ENCODE results near the gene SASH3.
A peak's percentile ranks its signal among the peaks of the same experiment; 100 is the strongest.

SASH3 gene

DNA sequence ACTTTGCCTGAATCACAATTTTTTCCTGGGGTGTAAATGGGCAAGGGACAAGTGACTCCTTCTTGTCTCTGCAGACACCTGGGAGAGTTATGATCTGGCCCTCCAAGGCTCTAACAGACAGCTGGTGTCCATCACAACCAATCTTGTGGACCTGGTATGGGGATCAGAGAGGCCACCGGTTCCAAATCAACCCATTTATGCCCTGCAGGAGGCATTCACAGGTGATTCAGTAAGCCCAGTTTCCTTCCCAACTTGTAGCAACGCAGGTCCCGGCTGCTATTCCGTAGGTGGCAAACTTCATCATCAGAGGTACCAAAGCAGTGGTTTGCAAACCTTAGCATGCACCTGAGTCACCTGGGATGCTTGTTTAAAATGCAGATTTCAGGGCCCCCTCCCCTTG lies 32.2 kb upstream of the SASH3 start:
- no peak for DNase-seq
- no peak for TF ChIP-seq GATA1 (IDR thresholded peaks at IDR 0.05; ENCODE audit: low read depth, low read length)
- TF ChIP-seq POLR2A (IDR thresholded peaks at IDR 0.05; ENCODE audit: low read length) = no peak

DNA sequence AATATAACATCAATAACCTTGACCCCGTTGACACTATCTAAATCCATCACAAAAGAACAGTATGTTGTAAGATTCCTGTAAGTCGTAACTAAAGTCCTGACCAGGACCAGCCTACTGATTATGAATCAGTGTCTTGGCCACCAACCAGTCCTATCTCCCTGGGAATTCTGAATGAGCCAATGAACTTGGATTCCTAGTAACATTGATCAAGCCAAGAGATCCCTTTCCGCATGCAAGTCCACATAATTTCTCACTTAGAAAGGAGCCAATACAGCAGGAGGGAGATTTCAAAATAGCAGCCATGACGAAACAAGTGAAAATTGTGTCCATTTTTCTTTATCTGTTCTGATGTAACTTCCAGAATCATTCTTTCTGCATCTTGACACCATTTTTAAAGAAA lies 31.4 kb upstream of the SASH3 start:
- no peak for TF ChIP-seq GATA1 (IDR thresholded peaks at IDR 0.05; ENCODE audit: low read depth, low read length)
- TF ChIP-seq POLR2A (IDR thresholded peaks at IDR 0.05; ENCODE audit: low read length) = no peak
- DNase-seq = no peak

DNA sequence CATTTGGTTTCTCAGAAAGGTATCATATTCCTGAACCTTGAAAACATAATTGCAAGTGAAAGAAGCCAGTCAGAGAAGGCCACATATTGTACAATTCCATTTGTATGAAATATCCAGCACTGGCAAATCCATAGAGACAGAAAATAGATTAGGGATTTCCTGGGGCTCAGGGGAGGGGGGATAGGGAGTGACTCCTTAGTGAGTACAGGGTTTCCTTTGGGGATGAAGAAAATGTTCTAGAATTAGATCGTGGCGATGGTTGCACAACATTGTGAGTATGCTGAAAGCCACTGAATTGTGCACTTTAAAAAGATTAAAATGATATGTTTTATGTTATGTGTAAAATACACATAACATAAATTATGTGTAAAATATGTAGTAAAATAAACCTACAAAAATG lies 30.7 kb upstream of the SASH3 start:
- TF ChIP-seq GATA1 (IDR thresholded peaks at IDR 0.05; ENCODE audit: low read depth, low read length) = no peak
- TF ChIP-seq POLR2A (IDR thresholded peaks at IDR 0.05; ENCODE audit: low read length) = no peak
- DNase-seq = no peak

DNA sequence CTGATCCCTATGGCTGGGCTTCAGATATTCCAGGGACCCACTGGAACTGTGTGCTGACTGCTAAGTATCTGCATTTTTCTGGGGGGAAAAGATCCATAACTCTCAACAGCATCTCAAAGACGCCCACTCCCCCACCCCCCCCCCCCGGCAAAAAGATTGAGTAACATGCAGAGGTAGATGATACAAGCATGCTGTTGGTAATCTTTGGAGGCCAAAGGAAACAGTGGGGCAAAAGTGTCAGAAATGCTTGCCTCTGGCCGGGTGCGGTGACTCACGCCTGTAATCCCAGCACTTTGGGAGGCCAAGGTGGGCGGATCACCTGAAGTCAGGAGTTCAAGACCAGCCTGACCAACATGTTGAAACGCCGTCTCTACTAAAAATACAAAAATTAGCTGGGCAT lies 28.8 kb upstream of the SASH3 start:
- DNase-seq = no peak
- TF ChIP-seq POLR2A (IDR thresholded peaks at IDR 0.05; ENCODE audit: low read length) = no peak
- no peak for TF ChIP-seq GATA1 (IDR thresholded peaks at IDR 0.05; ENCODE audit: low read depth, low read length)

DNA sequence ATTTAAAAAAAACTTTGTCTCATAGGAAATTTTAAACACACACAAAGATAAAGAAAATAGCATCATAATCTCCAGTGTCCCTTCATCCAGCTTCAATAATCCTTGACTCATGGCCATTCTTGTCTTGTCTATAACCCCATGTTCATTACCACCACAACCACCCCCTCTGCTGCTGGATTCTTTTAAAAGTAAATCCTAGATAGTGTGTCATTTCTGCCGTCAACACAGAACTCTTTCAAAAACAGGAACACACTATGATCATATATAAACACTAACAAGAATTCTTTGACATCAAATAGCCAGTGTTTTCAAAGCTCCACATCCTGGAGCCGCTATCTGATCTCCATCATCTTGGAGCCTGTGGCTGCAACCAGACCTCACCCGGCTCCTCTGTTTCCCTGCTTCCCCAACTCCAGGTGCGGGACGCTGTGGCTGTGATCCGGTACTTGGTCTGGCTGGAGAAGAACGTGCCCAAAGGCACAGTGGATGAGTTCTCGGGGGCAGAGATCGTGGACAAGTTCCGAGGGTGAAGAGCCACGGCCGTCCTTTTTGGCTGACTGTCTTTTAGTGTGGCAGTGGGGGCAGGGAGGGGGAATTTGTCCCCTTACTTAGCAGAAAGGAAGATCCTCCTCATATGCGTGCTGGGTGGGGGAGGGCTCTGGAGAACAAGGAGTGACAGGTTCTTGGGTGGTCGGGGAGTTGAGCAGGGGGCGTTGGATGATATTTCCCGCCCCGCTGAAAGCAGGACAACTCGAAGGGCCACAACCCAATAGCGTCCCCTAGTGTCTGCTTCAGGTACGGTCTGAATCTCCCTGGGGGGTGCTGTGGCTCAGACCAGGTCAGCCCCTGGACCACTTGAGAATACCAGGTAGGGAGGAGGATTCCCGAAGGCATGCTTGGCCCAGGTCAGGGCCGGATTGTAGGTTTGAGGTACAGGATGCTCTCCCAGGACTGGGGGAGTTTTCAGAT lies 25.4 kb upstream of the SASH3 start:
- DNase-seq = peak; percentile 5 to 15
- no peak for TF ChIP-seq POLR2A (IDR thresholded peaks at IDR 0.05; ENCODE audit: low read length)
- no peak for TF ChIP-seq GATA1 (IDR thresholded peaks at IDR 0.05; ENCODE audit: low read depth, low read length)

DNA sequence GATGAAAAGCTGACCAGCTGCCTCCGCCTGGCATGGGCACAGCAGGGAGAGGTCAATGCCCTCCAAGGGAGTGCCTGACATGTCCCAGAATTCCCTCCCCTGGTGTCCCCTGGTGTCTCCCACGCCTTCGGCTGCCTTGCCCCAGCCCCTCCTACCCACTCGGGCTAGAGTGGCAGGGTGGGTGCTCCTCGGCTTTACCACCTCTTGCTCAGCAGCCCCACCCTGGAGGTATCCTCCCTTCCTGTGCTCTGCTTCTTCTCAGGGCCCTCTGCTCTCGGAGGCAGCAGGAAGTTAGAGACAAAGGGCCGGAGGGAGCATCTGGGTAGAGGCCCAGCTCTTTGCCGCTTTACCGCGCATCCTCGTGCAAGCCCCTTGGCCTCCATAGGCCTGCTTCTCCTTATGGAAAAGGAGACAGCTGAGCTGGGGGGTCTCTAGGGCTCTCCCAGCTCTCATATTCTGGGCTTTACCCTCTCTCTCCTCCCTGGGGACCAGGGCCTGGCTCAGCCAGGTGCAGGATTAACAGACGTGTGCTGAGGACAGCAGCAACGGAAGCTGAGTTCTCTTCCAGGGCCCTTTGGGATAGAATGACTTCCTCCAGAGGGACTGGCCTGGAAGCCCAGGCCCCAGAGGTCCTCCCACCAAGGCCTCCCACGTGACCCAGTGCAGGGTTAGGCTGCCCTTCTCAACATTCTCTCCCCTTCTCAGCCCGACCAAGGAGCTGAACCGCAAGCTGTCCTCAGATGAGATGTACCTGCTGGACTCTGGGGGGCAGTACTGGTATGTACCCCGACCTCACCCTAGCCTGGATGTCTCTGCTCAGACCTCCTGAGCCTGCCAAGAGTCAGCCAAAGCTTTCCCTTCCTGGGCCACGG lies 23.7 kb upstream of the SASH3 start:
- TF ChIP-seq POLR2A (IDR thresholded peaks at IDR 0.05; ENCODE audit: low read length) (no peak), GATA1 (IDR thresholded peaks at IDR 0.05; ENCODE audit: low read depth, low read length) (no peak)
- DNase-seq = peak in 1 of 2 experiments; percentile 2

DNA sequence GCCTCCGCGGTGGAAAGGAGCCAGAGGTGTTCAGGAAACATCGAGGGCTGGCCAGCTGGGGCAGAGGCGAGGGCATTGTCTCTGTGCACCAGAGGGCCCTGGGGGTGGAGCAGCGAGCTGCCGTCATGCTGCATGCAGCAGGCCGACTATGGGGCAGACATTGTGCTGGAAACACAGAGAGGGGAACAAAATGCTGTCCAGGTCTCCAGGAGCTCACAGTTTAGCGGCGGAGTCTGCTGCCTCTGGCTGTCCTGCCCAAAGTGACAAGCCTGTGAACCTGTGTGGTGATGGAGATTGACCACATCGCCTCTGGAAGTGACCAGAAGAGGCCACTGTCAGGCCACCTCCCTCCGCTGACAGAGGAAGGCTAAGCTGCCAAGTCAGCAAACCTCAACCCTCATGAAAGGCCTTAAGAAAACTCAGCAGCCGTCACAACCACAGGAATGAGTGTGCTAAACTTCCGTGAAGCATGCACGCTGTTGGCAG lies 20.1 kb upstream of the SASH3 start:
- TF ChIP-seq GATA1 (IDR thresholded peaks at IDR 0.05; ENCODE audit: low read depth, low read length) = no peak
- no peak for TF ChIP-seq POLR2A (IDR thresholded peaks at IDR 0.05; ENCODE audit: low read length)
- peak in 1 of 2 experiments; percentile 2 for DNase-seq

DNA sequence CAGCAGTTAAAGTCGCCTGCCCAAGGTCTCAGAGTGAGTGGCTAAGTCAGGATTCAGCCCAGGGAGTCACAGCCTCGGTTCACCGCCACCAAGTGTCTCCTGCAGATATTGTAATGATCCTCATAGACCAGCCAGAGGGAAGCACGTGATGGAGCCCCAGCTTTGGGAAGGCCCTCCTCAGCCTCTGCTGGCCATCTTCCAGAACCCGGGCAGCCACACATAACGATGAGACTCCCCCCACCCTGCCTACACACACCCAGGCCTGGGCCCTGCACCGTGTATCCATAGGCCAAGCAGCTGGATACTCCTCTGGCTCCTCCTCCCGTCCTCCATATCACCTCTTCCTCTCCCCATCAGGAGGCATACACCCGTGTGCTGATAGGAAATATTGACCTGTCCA lies 19.6 kb upstream of the SASH3 start:
- DNase-seq = no peak
- TF ChIP-seq POLR2A (IDR thresholded peaks at IDR 0.05; ENCODE audit: low read length) = no peak
- no peak for TF ChIP-seq GATA1 (IDR thresholded peaks at IDR 0.05; ENCODE audit: low read depth, low read length)

DNA sequence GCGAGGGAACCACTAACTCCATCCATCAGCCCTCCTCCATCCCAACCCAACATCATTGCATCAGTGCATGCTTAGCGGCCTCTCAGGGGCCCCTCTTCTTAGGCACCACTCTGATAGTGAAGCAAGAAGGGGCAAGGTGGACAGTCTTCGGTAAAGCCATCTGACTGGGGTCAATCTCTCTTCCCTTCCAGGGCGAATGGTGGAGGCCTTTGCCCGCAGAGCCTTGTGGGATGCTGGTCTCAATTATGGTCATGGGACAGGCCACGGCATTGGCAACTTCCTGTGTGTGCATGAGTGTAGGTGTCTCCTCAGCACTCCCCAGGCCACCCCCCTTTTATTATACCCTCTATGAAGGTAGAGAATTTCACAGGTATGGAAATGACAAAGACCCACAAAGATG lies 18.8 kb upstream of the SASH3 start:
- no peak for TF ChIP-seq POLR2A (IDR thresholded peaks at IDR 0.05; ENCODE audit: low read length)
- TF ChIP-seq GATA1 (IDR thresholded peaks at IDR 0.05; ENCODE audit: low read depth, low read length) = no peak
- no peak for DNase-seq

DNA sequence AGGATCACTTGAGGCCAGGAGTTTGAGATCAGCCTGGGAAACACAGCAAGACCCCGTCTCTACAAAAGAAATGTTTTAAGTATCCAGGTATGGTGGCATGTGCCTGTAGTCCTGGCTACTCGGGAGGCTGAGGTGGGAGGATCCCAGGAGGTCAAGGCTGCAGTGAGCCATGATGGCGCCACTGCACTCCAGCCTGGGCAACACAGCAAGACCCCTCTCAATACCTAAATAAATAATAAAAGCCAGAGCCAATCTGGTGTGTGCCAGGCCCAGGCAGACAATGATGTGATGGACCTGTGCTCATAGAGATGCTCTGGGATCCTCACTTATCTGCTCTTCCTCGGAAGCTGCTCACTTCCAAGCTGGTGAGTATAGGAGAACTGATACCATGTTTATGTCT lies 18.2 kb upstream of the SASH3 start:
- no peak for DNase-seq
- no peak for TF ChIP-seq POLR2A (IDR thresholded peaks at IDR 0.05; ENCODE audit: low read length)
- no peak for TF ChIP-seq GATA1 (IDR thresholded peaks at IDR 0.05; ENCODE audit: low read depth, low read length)

DNA sequence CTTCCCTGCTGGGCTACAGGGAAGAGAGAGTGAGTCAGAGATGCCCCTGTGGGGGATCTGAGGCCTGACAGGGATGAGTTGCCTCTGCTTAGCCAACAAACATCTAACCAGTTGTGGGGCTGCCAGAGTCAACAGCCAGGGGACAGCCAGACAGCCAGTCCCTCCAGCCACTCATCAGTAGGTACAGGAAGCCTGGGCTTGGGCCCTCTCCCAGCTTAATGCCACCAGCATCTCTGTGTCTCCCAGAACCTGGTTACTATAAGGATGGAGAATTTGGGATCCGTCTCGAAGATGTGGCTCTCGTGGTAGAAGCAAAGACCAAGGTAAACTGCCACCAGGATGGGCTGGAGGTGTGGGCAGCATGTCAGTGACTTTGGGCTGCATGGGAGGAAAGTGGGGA lies 17.3 kb upstream of the SASH3 start:
- TF ChIP-seq GATA1 (IDR thresholded peaks at IDR 0.05; ENCODE audit: low read depth, low read length) (no peak), POLR2A (IDR thresholded peaks at IDR 0.05; ENCODE audit: low read length) (no peak)
- no peak for DNase-seq

DNA sequence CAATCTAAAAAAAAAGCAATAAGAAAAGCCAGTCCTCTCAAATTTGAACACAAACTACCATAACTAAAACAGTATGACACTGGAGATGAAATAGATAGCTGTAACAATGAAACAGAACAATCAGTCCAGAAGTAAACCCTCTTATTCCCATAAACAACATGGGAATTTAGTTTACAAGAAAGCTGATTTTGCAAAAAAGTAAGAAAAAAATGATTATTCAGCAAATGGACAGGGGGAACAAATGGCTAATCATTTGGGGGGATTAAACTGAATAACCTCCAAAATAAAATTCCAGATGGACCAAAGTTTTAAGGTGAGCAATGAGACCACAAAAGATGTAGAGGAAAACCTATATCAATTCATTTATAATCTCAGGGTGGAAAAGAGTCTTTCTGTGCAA lies 16.1 kb upstream of the SASH3 start:
- no peak for TF ChIP-seq POLR2A (IDR thresholded peaks at IDR 0.05; ENCODE audit: low read length)
- no peak for TF ChIP-seq GATA1 (IDR thresholded peaks at IDR 0.05; ENCODE audit: low read depth, low read length)
- DNase-seq = no peak

DNA sequence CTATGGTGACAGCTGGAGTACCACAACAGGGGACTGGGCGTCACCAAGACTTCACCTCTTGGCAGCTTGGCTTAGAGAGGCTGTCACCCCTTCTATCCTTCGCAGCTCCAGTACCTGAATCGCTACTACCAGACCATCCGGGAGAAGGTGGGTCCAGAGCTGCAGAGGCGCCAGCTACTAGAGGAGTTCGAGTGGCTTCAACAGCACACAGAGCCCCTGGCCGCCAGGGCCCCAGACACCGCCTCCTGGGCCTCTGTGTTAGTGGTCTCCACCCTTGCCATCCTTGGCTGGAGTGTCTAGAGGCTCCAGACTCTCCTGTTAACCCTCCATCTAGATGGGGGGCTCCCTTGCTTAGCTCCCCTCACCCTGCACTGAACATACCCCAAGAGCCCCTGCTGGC lies 11.6 kb upstream of the SASH3 start:
- TF ChIP-seq POLR2A (IDR thresholded peaks at IDR 0.05; ENCODE audit: low read length) = no peak
- TF ChIP-seq GATA1 (IDR thresholded peaks at IDR 0.05; ENCODE audit: low read depth, low read length) = no peak
- DNase-seq = no peak
